ENCODE measurements around the gene FAM193B. TPM values are rescaled to one million over a fixed set of nuclear protein-coding genes. Genes with fewer than 3 reads are reported as not detected.
A peak's percentile ranks its signal among the peaks of the same experiment; 100 is the strongest.

The FAM193B gene
- total and polyA plus RNA-seq, 4 experiments from 2014 or later: 1.9 to 252 (median 120) TPM

DNA sequence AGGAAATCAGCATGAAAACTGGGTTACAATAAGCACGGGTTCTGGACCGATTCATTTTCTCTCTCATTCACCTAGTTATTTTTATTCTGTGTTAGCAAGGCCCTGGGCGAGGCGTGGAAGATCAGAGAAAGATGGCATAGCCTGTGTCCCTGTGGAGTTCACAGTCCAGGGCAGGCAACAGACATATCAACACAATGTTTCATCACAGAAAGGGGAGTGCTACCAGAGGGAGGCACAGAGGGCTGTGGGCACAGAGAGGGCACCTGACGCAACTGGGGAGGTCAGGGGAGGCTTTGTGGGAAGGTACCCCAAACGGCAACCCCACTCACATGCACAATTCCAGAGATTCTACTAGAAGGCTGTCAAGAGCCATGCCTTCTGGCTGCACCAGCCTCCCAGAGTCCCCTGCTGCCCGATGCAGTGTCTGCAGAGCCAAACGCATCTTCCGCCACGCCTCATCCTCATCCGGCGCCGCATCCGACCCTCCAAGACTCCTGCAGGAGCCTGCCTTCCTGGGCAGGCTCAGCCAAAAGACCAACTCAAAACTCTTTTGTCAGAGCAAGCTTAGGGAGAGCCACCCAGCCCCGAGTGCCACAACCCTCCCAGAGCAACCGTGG, 1.4 kb downstream of the FAM193B start:
- Histone ChIP-seq H3K36me3 (ENCODE audit: insufficient read depth, low read length) (no peaks in the 10 kb centered on the region), H3K9me3 (ENCODE audit: control insufficient read depth in 1 of 2, low read length in 2 of 2) (no peaks in the 10 kb centered on the region), H3K27me3 (ENCODE audit: insufficient read depth, low read length) (no peaks in the 10 kb centered on the region), H3K4me3 (ENCODE audit: low read length in 2 of 2) (peak overlapping the region; percentile 49 to 73), H3K27ac (ENCODE audit: low read depth, low read length) (peak overlapping the region; percentile 67), H3K4me1 (ENCODE audit: insufficient read depth, low read length) (peaks cover 39% of the 10 kb centered on the region)
- Mint-ChIP-seq H3K4me1 (peaks cover 29 to 61% (median 44%) of the 10 kb centered on the region in 4 donors), H3K36me3 (peaks cover 2 to 21% of the 10 kb centered on the region in 2 donors), H3K27me3 (no peaks in the 10 kb centered on the region), H3K9me3 (no peaks in the 10 kb centered on the region), H3K27ac (peak overlapping the region; percentile 10 to 88 (median 83)), H3K4me3 (peak overlapping the region; percentile 66 to 87 (median 80))
- intact Hi-C loops (cut with micrococcal nuclease): no loop called here
- no peak for DNase-seq
- POLR2A ChIA-PET (ENCODE audit: partially characterized antibody): interaction anchor here (1.3 kb wide), 2 partner anchors 39 to 42 kb away, joined by 3 to 7 read pairs; partner anchors contain the start of gene TMED9
- CTCF ChIA-PET (ENCODE audit: partially characterized antibody): no interaction called here

- Histone ChIP-seq H3K36me3 (ENCODE audit: insufficient read depth, low read length) (peaks cover 4% of the 10 kb centered on the region), H3K27ac (ENCODE audit: low read depth, low read length) (no peak overlapping the region), H3K9me3 (ENCODE audit: control insufficient read depth in 1 of 2, low read length in 2 of 2) (no peaks in the 10 kb centered on the region), H3K4me3 (ENCODE audit: low read length in 2 of 2) (no peak overlapping the region), H3K4me1 (ENCODE audit: insufficient read depth, low read length) (peaks cover 23% of the 10 kb centered on the region), H3K27me3 (ENCODE audit: insufficient read depth, low read length) (no peaks in the 10 kb centered on the region)
- H3K9me3 Mint-ChIP-seq: no peaks in the 10 kb centered on the region
- DNase-seq: no peak
- intact Hi-C loops (cut with micrococcal nuclease): no loop called here
- H3K27me3 Mint-ChIP-seq: no peaks in the 10 kb centered on the region
- H3K27ac Mint-ChIP-seq: peak overlapping the region in 1 of 7 donors; percentile 42
- H3K4me1 Mint-ChIP-seq: peaks cover 32 to 64% (median 41%) of the 10 kb centered on the region in 4 donors
- peaks cover 2 to 37% of the 10 kb centered on the region in 2 donors for H3K36me3 Mint-ChIP-seq
- ChIA-PET CTCF (ENCODE audit: partially characterized antibody) (interaction anchor here (1.5 kb wide), 1 partner anchor 51 kb away, joined by 3 read pairs; no protein-coding TSS in a partner anchor), POLR2A (ENCODE audit: partially characterized antibody) (no interaction called here)
- H3K4me3 Mint-ChIP-seq: no peak overlapping the region
Measured at GRCh38 chr5:177550122-177550521, 4.2 kb downstream of the FAM193B start.

GRCh38 chr5:177548495-177548894, 5.9 kb downstream of the FAM193B start:
- Histone ChIP-seq H3K27ac (ENCODE audit: low read depth, low read length) (no peak overlapping the region), H3K27me3 (ENCODE audit: insufficient read depth, low read length) (no peaks in the 10 kb centered on the region), H3K9me3 (ENCODE audit: control insufficient read depth in 1 of 2, low read length in 2 of 2) (no peaks in the 10 kb centered on the region), H3K36me3 (ENCODE audit: insufficient read depth, low read length) (peaks cover 4% of the 10 kb centered on the region), H3K4me1 (ENCODE audit: insufficient read depth, low read length) (peaks cover 16% of the 10 kb centered on the region), H3K4me3 (ENCODE audit: low read length in 2 of 2) (no peak overlapping the region)
- Mint-ChIP-seq H3K9me3 (no peaks in the 10 kb centered on the region), H3K4me3 (no peak overlapping the region), H3K4me1 (peaks cover 25 to 68% (median 38%) of the 10 kb centered on the region in 4 donors), H3K27me3 (no peaks in the 10 kb centered on the region), H3K27ac (peak overlapping the region in 2 of 7 donors; percentile 57 to 65), H3K36me3 (peaks cover 2 to 37% of the 10 kb centered on the region in 2 donors)
- intact Hi-C loops (cut with micrococcal nuclease): no loop called here
- POLR2A ChIA-PET (ENCODE audit: partially characterized antibody): interaction anchor here (0.7 kb wide), 1 partner anchor 27 kb away, joined by 3 read pairs; no protein-coding TSS in a partner anchor
- DNase-seq: no peak
- CTCF ChIA-PET (ENCODE audit: partially characterized antibody): interaction anchor here (1.1 to 2.3 kb wide), 2 partner anchors 8 to 47 kb away, joined by 4 to 9 read pairs; no protein-coding TSS in a partner anchor

GRCh38 chr5:177547736-177548135, 6.6 kb downstream of the FAM193B start:
- intact Hi-C loops (cut with micrococcal nuclease): no loop called here
- peaks cover 2 to 37% of the 10 kb centered on the region in 2 donors for H3K36me3 Mint-ChIP-seq
- H3K27ac Mint-ChIP-seq: peak overlapping the region in 2 of 7 donors; percentile 50 to 70
- H3K27me3 ChIP-seq (ENCODE audit: insufficient read depth, low read length): no peaks in the 10 kb centered on the region
- H3K4me1 ChIP-seq (ENCODE audit: insufficient read depth, low read length): peaks cover 8% of the 10 kb centered on the region
- peaks cover 22 to 62% (median 34%) of the 10 kb centered on the region in 4 donors for H3K4me1 Mint-ChIP-seq
- ChIA-PET CTCF (ENCODE audit: partially characterized antibody) (interaction anchor here (1.1 to 2.3 kb wide), 2 partner anchors 9 to 46 kb away, joined by 4 to 9 read pairs; no protein-coding TSS in a partner anchor), POLR2A (ENCODE audit: partially characterized antibody) (no interaction called here)
- H3K4me3 ChIP-seq (ENCODE audit: low read length in 2 of 2): no peak overlapping the region
- peak overlapping the region in 1 of 8 donors; percentile 35 for H3K4me3 Mint-ChIP-seq
- no peaks in the 10 kb centered on the region for H3K27me3 Mint-ChIP-seq
- no peak for DNase-seq
- H3K36me3 ChIP-seq (ENCODE audit: insufficient read depth, low read length): peaks cover 4% of the 10 kb centered on the region
- no peak overlapping the region for H3K27ac ChIP-seq (ENCODE audit: low read depth, low read length)
- H3K9me3 Mint-ChIP-seq: no peaks in the 10 kb centered on the region
- no peaks in the 10 kb centered on the region for H3K9me3 ChIP-seq (ENCODE audit: control insufficient read depth in 1 of 2, low read length in 2 of 2)

DNA sequence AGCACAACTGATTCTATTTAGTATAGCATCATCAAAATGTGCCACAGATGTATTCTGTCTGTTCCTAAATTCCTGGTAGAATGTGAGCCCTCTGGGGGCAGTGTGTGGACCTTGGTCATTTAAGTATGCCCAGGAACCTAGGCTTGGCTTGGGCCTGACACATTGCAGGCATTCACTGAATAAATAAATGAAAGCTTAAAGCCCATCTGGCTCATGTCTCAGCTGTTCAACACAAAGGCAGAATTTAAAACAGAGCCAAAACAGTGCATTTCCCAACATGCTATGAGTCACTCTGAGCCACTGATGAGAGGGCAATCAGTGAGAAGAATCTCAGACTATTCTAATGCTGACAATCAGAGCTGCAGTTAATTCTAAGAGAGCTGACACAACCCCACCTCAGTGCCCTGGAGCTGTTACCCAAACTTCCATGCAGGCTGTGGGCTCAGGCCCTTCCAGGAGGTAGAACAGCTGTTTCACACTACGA, 8.1 kb downstream of the FAM193B start:
- no peaks in the 10 kb centered on the region for H3K9me3 ChIP-seq (ENCODE audit: control insufficient read depth in 1 of 2, low read length in 2 of 2)
- Mint-ChIP-seq H3K4me1 (peaks cover 15 to 49% (median 28%) of the 10 kb centered on the region in 4 donors), H3K9me3 (no peaks in the 10 kb centered on the region), H3K36me3 (peaks cover 2 to 38% of the 10 kb centered on the region in 2 donors), H3K27me3 (no peaks in the 10 kb centered on the region), H3K4me3 (no peak overlapping the region), H3K27ac (peak overlapping the region in 2 of 7 donors; percentile 1 to 35)
- no peak for DNase-seq
- H3K27me3 ChIP-seq (ENCODE audit: insufficient read depth, low read length): no peaks in the 10 kb centered on the region
- no peak overlapping the region for H3K4me3 ChIP-seq (ENCODE audit: low read length in 2 of 2)
- peaks cover 11% of the 10 kb centered on the region for H3K36me3 ChIP-seq (ENCODE audit: insufficient read depth, low read length)
- ChIA-PET CTCF (ENCODE audit: partially characterized antibody) (interaction anchor here (0.9 kb wide), 1 partner anchor 45 kb away, joined by 7 read pairs; no protein-coding TSS in a partner anchor), POLR2A (ENCODE audit: partially characterized antibody) (no interaction called here)
- H3K4me1 ChIP-seq (ENCODE audit: insufficient read depth, low read length): no peaks in the 10 kb centered on the region
- H3K27ac ChIP-seq (ENCODE audit: low read depth, low read length): no peak overlapping the region
- intact Hi-C loops (cut with micrococcal nuclease): no loop called here

- Mint-ChIP-seq H3K27ac (peak overlapping the region in 3 of 7 donors; percentile 1 to 50 (median 19)), H3K4me1 (peaks cover 15 to 53% (median 28%) of the 10 kb centered on the region in 4 donors), H3K27me3 (no peaks in the 10 kb centered on the region), H3K36me3 (peaks cover 2 to 38% of the 10 kb centered on the region in 2 donors), H3K4me3 (no peak overlapping the region), H3K9me3 (no peaks in the 10 kb centered on the region)
- H3K36me3 ChIP-seq (ENCODE audit: insufficient read depth, low read length): peaks cover 11% of the 10 kb centered on the region
- no peaks in the 10 kb centered on the region for H3K4me1 ChIP-seq (ENCODE audit: insufficient read depth, low read length)
- no peak overlapping the region for H3K27ac ChIP-seq (ENCODE audit: low read depth, low read length)
- no peaks in the 10 kb centered on the region for H3K27me3 ChIP-seq (ENCODE audit: insufficient read depth, low read length)
- no peak for DNase-seq
- no peaks in the 10 kb centered on the region for H3K9me3 ChIP-seq (ENCODE audit: control insufficient read depth in 1 of 2, low read length in 2 of 2)
- ChIA-PET POLR2A (ENCODE audit: partially characterized antibody) (interaction anchor here (0.7 kb wide), 1 partner anchor 25 kb away, joined by 4 read pairs; no protein-coding TSS in a partner anchor), CTCF (ENCODE audit: partially characterized antibody) (interaction anchor here (0.7 to 1.2 kb wide), 4 partner anchors 14 to 887 kb away, joined by 3 to 7 read pairs (median 4); no protein-coding TSS in a partner anchor)
- intact Hi-C loops (cut with micrococcal nuclease): no loop called here
- H3K4me3 ChIP-seq (ENCODE audit: low read length in 2 of 2): no peak overlapping the region
Measured at GRCh38 chr5:177545487-177546257, 8.7 kb downstream of the FAM193B start.

All from CD4-positive, alpha-beta memory T cell (primary cell).